Measurements from ENCODE around the gene CAVIN1. TPM values are rescaled to one million over a fixed set of nuclear protein-coding genes. Genes with fewer than 3 reads are reported as not detected.
A peak's percentile ranks its signal among the peaks of the same experiment; 100 is the strongest.

CAVIN1 gene
- total RNA-seq, 1 donor from 2014 or later, result 269 TPM

DNA sequence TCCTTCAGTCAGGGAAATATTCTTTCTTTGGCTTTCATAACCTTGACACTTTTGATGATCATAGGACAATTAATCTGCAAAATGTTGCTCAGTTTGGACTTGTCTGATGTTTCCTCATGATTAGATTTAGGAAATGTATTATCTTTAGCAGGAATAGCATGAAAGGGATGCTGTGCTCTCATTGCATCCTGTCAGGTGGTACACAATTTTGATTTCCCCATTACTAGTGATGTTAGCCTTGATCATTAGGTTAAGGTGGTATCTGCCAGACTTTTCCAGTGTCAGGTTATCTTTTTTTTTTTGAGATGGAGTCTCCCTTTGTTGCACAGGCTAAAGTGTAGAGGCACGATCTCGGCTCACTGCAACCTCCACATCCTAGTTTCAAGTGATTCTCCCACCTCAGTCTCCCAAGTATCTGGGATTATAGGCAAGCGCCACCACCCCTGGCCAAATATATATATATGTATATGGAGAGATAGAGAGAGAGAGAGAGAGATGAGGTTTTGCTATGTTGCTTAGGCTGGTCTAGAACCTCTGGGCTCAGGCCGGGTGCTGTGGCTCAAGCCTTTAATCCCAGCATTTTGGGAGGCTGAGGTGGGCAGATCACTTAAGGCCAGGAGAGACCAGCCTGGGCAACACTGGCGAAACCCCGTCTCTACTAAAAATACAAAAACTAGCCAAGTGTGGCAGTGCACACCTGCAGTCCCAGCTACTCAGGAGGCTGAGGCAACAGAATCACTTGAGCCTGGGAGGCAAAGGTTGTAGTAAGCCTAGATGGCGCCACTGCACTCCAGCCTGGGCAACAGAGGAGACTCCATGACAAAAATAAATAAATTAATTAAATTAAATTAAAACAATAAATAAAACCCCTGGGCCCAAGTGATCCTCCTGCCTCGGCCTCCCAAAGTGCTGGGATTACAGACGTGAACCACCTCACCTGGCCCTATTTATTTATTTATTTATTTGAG, 15.8 kb upstream of the CAVIN1 start:
- Histone ChIP-seq H3K27me3 (ENCODE audit: low read depth) (no peaks in the 10 kb centered on the region), H3K36me3 (no peaks in the 10 kb centered on the region), H3K9me3 (no peaks in the 10 kb centered on the region), H3K4me3 (no peak overlapping the region), H3K27ac (no peak overlapping the region), H3K4me1 (peaks cover 18% of the 10 kb centered on the region)
- TF ChIP-seq, protein P1, sequence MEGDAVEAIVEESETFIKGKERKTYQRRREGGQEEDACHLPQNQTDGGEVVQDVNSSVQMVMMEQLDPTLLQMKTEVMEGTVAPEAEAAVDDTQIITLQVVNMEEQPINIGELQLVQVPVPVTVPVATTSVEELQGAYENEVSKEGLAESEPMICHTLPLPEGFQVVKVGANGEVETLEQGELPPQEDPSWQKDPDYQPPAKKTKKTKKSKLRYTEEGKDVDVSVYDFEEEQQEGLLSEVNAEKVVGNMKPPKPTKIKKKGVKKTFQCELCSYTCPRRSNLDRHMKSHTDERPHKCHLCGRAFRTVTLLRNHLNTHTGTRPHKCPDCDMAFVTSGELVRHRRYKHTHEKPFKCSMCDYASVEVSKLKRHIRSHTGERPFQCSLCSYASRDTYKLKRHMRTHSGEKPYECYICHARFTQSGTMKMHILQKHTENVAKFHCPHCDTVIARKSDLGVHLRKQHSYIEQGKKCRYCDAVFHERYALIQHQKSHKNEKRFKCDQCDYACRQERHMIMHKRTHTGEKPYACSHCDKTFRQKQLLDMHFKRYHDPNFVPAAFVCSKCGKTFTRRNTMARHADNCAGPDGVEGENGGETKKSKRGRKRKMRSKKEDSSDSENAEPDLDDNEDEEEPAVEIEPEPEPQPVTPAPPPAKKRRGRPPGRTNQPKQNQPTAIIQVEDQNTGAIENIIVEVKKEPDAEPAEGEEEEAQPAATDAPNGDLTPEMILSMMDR (IDR thresholded peaks at IDR 0.05), result peak; percentile 50
- intact Hi-C loops (cut with DNase I), result no loop called here
- peak; percentile 62 for DNase-seq
- ATAC-seq, result no peak

DNA sequence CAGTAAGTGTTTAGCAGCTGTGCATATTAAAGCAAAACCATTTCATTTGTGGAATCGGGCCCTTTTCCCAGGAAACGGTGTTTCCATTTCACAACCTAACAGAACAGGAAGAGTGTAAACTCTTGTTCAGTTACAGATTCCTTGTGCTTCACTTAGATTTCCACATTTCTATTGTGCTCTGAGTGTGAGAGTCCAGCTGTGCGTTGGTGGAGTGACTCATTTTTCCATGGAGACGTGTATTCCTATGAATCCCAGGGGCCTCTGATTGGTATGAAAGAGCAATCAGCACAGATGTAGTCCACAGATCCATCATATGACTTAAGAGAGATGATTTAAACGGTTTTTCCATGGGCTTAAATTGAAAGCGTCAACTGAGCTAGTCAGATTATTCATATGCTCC, 13.3 kb upstream of the CAVIN1 start:
- Histone ChIP-seq H3K36me3 (no peaks in the 10 kb centered on the region), H3K27me3 (ENCODE audit: low read depth) (no peaks in the 10 kb centered on the region), H3K27ac (peak overlapping the region; percentile 58), H3K4me1 (peaks cover 17% of the 10 kb centered on the region), H3K4me3 (no peak overlapping the region), H3K9me3 (no peaks in the 10 kb centered on the region)
- DNase-seq (no peak), ATAC-seq (peak; percentile 67 to 76)
- TF ChIP-seq, protein P1 (IDR thresholded peaks at IDR 0.05), result no peak
- intact Hi-C loops (cut with DNase I), result no loop called here

DNA sequence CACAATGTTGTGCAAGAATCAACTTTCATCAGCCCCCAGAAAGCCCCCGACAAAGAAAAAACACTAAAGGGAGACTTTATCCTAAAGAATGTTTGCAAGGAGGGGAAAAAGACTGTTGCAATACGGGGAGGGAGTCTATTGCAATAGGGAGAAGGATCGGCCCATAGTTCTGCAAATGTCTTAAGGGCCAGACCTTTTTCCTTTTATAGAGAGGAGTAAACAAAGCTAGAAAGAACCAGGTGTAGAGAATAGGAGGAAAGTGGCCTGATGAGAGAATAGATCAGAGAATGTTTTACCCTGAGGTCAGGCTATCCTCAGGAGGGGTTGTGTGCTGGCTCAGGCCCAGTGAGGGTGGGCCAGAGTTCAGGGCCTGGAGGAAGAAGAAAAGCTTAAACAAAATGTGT, 8.7 kb upstream of the CAVIN1 start:
- intact Hi-C loops (cut with DNase I), result no loop called here
- Histone ChIP-seq H3K9me3 (no peaks in the 10 kb centered on the region), H3K4me3 (no peak overlapping the region), H3K27me3 (ENCODE audit: low read depth) (no peaks in the 10 kb centered on the region), H3K36me3 (no peaks in the 10 kb centered on the region), H3K4me1 (peaks cover 34% of the 10 kb centered on the region), H3K27ac (peak overlapping the region; percentile 31)
- TF ChIP-seq, protein P1 (IDR thresholded peaks at IDR 0.05), result no peak
- ATAC-seq (peak in 1 of 2 donors; percentile 45), DNase-seq (no peak)

DNA sequence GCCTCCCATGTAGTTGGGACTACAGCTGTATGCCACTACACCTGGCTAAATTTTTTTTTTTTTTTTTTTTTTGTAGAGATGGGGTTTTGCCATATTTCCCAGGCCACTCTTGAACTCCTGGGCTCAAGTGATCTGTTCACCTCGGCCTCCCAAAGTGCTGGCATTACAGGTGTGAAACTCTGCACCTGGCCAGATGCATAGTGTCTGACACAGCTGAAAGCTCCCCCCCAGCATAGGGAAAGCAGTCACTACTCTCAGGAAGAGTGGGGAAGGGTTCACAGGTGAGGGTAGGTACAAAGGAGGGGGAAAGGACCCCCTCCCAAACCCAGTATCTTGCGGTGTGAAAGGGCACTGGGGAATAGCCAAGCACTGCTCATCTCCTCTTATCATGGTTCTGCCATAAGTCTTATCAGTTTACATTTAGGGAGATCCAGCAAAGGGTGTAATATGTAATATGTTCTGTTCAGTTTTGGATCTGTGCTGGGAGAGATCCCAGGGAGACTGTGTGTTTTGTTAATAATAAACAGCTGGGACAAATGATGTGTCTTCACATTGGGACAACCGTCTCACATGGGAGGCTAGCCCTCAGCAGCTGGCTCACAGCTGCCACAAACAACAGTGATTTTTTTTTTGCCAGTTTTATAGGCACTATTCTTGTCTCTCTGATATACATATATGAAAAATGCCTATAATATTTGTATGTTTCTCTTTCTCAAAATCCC, 6.8 kb upstream of the CAVIN1 start:
- Histone ChIP-seq H3K27ac (no peak overlapping the region), H3K9me3 (no peaks in the 10 kb centered on the region), H3K4me1 (peaks cover 26% of the 10 kb centered on the region), H3K4me3 (no peak overlapping the region), H3K27me3 (ENCODE audit: low read depth) (no peaks in the 10 kb centered on the region), H3K36me3 (no peaks in the 10 kb centered on the region)
- TF ChIP-seq, protein P1 (IDR thresholded peaks at IDR 0.05), result no peak
- ATAC-seq (peak in 1 of 2 donors; percentile 43), DNase-seq (no peak)
- intact Hi-C loops (cut with DNase I), result no loop called here

DNA sequence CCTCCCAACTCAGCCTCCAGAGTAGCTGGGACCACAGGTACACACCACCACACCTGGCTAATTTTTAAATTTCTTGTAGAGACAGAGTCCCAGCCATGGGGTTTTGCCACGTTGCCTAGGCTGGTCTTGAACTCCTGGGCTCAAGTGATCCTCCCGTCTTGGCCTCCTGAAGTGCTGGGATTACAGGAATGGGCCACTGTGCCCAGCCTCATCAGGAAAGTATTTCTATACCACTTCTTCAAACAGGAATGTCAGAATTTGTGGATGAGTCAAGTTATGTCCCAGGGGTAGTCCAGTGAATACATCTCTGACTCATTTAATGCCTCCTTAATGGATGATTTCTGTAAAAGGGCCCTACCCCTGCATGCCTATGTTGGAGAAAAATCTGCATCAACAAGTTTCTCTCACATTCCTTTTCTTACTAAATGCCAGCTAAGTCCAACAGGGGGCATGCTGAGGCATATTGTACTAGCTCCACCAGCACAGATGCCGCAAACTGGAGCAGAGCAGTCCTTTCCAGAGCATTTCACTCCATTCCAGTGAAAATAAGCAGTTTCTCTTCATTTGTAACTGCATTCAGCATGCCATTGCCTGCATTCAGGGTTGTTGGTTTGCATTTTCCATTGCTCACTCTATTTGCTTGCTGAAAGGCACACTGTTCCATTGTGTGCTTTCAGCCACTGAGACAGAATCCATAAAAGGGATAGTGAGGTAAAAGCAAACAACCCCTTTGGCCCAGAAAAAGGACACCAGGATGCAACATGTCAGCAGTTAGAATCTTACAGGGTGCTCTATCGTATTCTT, 5.3 kb upstream of the CAVIN1 start:
- Histone ChIP-seq H3K36me3 (no peaks in the 10 kb centered on the region), H3K27me3 (ENCODE audit: low read depth) (no peaks in the 10 kb centered on the region), H3K4me3 (no peak overlapping the region), H3K4me1 (peaks cover 26% of the 10 kb centered on the region), H3K27ac (no peak overlapping the region), H3K9me3 (no peaks in the 10 kb centered on the region)
- no peak for DNase-seq
- intact Hi-C loops (cut with DNase I), result no loop called here
- ATAC-seq, result peak; percentile 82 to 86
- TF ChIP-seq, protein P1 (IDR thresholded peaks at IDR 0.05), result peak; percentile 76
